Measurements from ENCODE around the gene RNF26.

Gene RNF26

GRCh38 chr11:119374632-119375336 is 40.5 kb downstream of the RNF26 start:
- no peaks in the 10 kb centered on the region for H3K36me3 ChIP-seq
- no peaks in the 10 kb centered on the region for H3K9me3 ChIP-seq (ENCODE audit: severe bottlenecking)
- H3K4me3 ChIP-seq (ENCODE audit: low read depth, low read length): no peak overlapping the region
- no peak for DNase-seq
- TF ChIP-seq, protein P1, sequence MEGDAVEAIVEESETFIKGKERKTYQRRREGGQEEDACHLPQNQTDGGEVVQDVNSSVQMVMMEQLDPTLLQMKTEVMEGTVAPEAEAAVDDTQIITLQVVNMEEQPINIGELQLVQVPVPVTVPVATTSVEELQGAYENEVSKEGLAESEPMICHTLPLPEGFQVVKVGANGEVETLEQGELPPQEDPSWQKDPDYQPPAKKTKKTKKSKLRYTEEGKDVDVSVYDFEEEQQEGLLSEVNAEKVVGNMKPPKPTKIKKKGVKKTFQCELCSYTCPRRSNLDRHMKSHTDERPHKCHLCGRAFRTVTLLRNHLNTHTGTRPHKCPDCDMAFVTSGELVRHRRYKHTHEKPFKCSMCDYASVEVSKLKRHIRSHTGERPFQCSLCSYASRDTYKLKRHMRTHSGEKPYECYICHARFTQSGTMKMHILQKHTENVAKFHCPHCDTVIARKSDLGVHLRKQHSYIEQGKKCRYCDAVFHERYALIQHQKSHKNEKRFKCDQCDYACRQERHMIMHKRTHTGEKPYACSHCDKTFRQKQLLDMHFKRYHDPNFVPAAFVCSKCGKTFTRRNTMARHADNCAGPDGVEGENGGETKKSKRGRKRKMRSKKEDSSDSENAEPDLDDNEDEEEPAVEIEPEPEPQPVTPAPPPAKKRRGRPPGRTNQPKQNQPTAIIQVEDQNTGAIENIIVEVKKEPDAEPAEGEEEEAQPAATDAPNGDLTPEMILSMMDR (IDR thresholded peaks at IDR 0.05; ENCODE audit: low read depth, low read length): no peak
- H3K27me3 ChIP-seq (ENCODE audit: insufficient read depth, low read depth, severe bottlenecking): no peaks in the 10 kb centered on the region
- peak overlapping the region; percentile 48 for H3K27ac ChIP-seq

GRCh38 chr11:119375337-119376196 is 41.2 kb downstream of the RNF26 start:
- peak overlapping the region; percentile 48 for H3K27ac ChIP-seq
- no peaks in the 10 kb centered on the region for H3K27me3 ChIP-seq (ENCODE audit: insufficient read depth, low read depth, severe bottlenecking)
- DNase-seq: peak; percentile 85
- TF ChIP-seq, protein P1 (IDR thresholded peaks at IDR 0.05; ENCODE audit: low read depth, low read length): no peak
- no peaks in the 10 kb centered on the region for H3K36me3 ChIP-seq
- H3K9me3 ChIP-seq (ENCODE audit: severe bottlenecking): no peaks in the 10 kb centered on the region
- no peak overlapping the region for H3K4me3 ChIP-seq (ENCODE audit: low read depth, low read length)

DNA sequence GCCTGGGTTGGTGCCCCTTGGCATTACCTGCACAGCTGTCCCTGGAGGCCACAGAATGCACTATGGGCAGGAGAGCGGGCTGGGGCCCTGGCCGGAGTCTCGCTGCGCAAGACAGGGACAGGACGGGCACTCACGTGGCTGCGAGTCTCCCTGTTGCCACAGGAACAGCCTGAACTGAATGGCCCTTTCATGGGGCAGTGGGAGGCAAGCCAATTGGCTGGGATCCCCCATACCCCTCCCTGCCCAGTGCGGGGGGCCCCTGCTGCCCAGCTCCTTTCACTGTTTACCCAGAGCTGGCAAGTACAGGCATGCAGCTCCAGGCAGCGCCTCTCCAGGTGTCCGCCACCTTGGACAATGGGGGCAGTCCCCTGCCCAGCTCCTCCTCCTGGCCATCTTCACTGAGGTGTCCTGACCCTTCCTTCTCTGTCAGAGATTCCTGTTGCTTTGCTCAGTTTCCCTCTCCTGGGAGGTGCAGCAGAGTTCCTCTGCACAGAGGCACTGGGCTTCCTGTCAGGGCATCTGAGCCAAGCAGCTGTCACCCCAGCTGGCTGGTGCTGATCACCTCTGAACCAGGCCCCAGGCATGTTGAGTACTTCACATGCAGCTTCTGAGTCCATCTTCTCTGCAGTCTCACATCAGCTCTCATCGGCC is 42.0 kb downstream of the RNF26 start:
- no peaks in the 10 kb centered on the region for H3K27me3 ChIP-seq (ENCODE audit: insufficient read depth, low read depth, severe bottlenecking)
- no peak overlapping the region for H3K4me3 ChIP-seq (ENCODE audit: low read depth, low read length)
- H3K9me3 ChIP-seq (ENCODE audit: severe bottlenecking): no peaks in the 10 kb centered on the region
- H3K36me3 ChIP-seq: no peaks in the 10 kb centered on the region
- TF ChIP-seq, protein P1 (IDR thresholded peaks at IDR 0.05; ENCODE audit: low read depth, low read length): no peak
- DNase-seq: no peak
- peak overlapping the region; percentile 48 for H3K27ac ChIP-seq

DNA sequence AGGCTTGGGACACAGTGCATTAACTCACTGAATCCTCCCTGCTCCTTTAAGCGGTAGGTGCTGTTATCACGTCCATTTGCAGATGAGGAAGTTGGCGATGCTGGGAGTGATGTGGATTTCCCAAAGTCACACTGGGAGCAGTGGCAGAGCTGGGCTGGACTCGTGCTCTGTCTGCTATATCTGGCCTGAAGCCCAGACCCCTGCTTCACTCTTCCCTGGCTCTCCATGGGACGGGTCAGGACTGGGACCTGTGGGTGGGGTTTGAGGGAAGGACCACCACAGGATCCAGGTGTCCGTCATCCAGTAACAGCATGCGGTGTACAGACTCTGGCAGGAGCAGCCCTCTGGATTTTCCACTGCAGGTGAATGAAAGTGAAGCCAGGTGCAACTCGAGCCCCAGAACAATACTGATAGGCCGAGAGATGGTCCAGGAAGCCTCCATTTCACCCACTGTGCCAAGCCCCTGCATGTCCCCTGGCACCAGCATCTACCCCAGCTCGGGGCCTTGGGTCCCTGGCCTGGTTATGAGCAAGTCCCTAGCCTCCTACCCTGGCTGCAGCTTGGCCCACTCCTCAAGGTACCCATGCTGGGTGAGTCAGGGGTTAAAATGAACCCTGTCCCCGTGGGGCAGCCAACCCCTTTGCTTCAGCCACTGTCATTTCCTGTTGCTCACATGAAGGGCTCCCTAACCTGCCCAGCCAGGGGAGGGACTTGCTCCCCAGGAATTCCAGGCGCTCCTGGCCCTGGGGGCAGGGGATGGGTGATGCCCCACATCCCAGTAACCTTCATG is 43.0 kb downstream of the RNF26 start:
- TF ChIP-seq, protein P1 (IDR thresholded peaks at IDR 0.05; ENCODE audit: low read depth, low read length): no peak
- peak overlapping the region; percentile 46; the same call in 1 of the 2 replicates for H3K27ac ChIP-seq
- no peaks in the 10 kb centered on the region for H3K36me3 ChIP-seq
- H3K4me3 ChIP-seq (ENCODE audit: low read depth, low read length): no peak overlapping the region
- H3K27me3 ChIP-seq (ENCODE audit: insufficient read depth, low read depth, severe bottlenecking): no peaks in the 10 kb centered on the region
- DNase-seq: no peak
- no peaks in the 10 kb centered on the region for H3K9me3 ChIP-seq (ENCODE audit: severe bottlenecking)

- Histone ChIP-seq H3K36me3 (no peaks in the 10 kb centered on the region), H3K27me3 (ENCODE audit: insufficient read depth, low read depth, severe bottlenecking) (peaks cover 2% of the 10 kb centered on the region), H3K27ac (peak overlapping the region; percentile 46), H3K9me3 (ENCODE audit: severe bottlenecking) (no peaks in the 10 kb centered on the region), H3K4me3 (ENCODE audit: low read depth, low read length) (no peak overlapping the region)
- TF ChIP-seq, protein P1 (IDR thresholded peaks at IDR 0.05; ENCODE audit: low read depth, low read length): no peak
- peak; percentile 92 for DNase-seq
Measured at GRCh38 chr11:119377961-119378667, 43.8 kb downstream of the RNF26 start.
